Calu3 (cell line): Measurements from ENCODE around the gene P2RX2. TPM values are rescaled to one million over a fixed set of nuclear protein-coding genes. Genes with fewer than 3 reads are reported as not detected.

Experiments
- BruUV-seq: library from RNA; stranded (reverse); fragments of 400-500 nt; replicated peaks from 2 replicates; lab custom pipeline; 2021; lab: Mats Ljungman, UMichigan
- CTCF ChIA-PET: fragments of 300-600 bp; sonication (Branson Sonifier 250); formaldehyde crosslinking; loops from one replicate; lab custom pipeline; 2022; ENCODE audit warnings: antibody characterized with exemption; lab: Charles Lee
- DNase-seq: peaks from one replicate; pipeline ENCODE4 v3.0.0; 2022
- H3K27ac Mint-ChIP-seq: one replicate; pipeline ENCODE4 v1.8.0; 2022; ENCODE audit warnings: mixed read lengths; ENCODE audit not compliant: unreplicated experiment
- H3K27me3 Mint-ChIP-seq: one replicate; pipeline ENCODE4 v1.8.0; 2022; ENCODE audit warnings: mixed read lengths; ENCODE audit not compliant: unreplicated experiment
- H3K36me3 Mint-ChIP-seq: one replicate; pipeline ENCODE4 v1.8.0; 2022; ENCODE audit warnings: mild to moderate bottlenecking, moderate library complexity, mixed read lengths; ENCODE audit not compliant: insufficient read depth, unreplicated experiment
- H3K4me1 Mint-ChIP-seq: one replicate; pipeline ENCODE4 v1.8.0; 2022; ENCODE audit warnings: mild to moderate bottlenecking, low read depth, mixed read lengths; ENCODE audit not compliant: unreplicated experiment
- H3K4me3 Mint-ChIP-seq: one replicate; pipeline ENCODE4 v1.8.0; 2022; ENCODE audit warnings: mild to moderate bottlenecking, low read depth, moderate library complexity, mixed read lengths; ENCODE audit not compliant: unreplicated experiment
- H3K9me3 Mint-ChIP-seq: one replicate; pipeline ENCODE4 v1.8.0; 2022; ENCODE audit warnings: low read depth, mixed read lengths; ENCODE audit not compliant: unreplicated experiment
- CTCF ChIP-seq: fragments of 200-600 bp; IDR thresholded peaks from one replicate; pipeline ENCODE4 v1.8.0; 2022; ENCODE audit warnings: antibody characterized with exemption; ENCODE audit not compliant: unreplicated experiment
- intact Hi-C: fragments of 100-400 bp; cut with micrococcal nuclease; formaldehyde crosslinking; loops from one replicate; pipeline ENCODE4 v1.10.0; 2022; ENCODE audit not compliant: unreplicated experiment
- total RNA-seq: library from RNA; stranded (reverse); gene quantifications from 2 replicates; pipeline ENCODE4 v1.2.3, GENCODE V29; 2022

The P2RX2 gene
- total RNA-seq, 1 experiment from 2014 or later = not detected

GRCh38 chr12:132624186-132624855 lies 5.7 kb downstream of the P2RX2 start:
- Mint-ChIP-seq H3K27me3 (no peaks in the 10 kb centered on the region), H3K27ac (no peak overlapping the region), H3K4me1 (peaks cover 19% of the 10 kb centered on the region), H3K4me3 (no peak overlapping the region), H3K9me3 (no peaks in the 10 kb centered on the region), H3K36me3 (peaks cover 45% of the 10 kb centered on the region)
- intact Hi-C loops = no loop called here
- CTCF ChIA-PET = no interaction called here
- no peak for DNase-seq
- TF ChIP-seq CTCF = no peak
- TSS peak; percentile 19 for BruUV-seq

- CTCF ChIA-PET = no interaction called here
- no peak for TF ChIP-seq CTCF
- Mint-ChIP-seq H3K27me3 (no peaks in the 10 kb centered on the region), H3K36me3 (peaks cover 49% of the 10 kb centered on the region), H3K4me1 (peaks cover 19% of the 10 kb centered on the region), H3K9me3 (no peaks in the 10 kb centered on the region), H3K4me3 (no peak overlapping the region), H3K27ac (no peak overlapping the region)
- BruUV-seq = no TSS peak
- DNase-seq = no peak
- intact Hi-C loops = no loop called here
These were observed 6.5 kb downstream of the P2RX2 start for GRCh38 chr12:132624910-132625630.

- intact Hi-C loops = no loop called here
- H3K4me3 Mint-ChIP-seq = no peak overlapping the region
- peaks cover 19% of the 10 kb centered on the region for H3K4me1 Mint-ChIP-seq
- no peaks in the 10 kb centered on the region for H3K9me3 Mint-ChIP-seq
- no peak overlapping the region for H3K27ac Mint-ChIP-seq
- H3K36me3 Mint-ChIP-seq = peaks cover 48% of the 10 kb centered on the region
- CTCF ChIA-PET = interaction anchor here (0.5 kb wide), 1 partner anchor 238 kb away, joined by 3 read pairs; no protein-coding TSS in a partner anchor
- DNase-seq = no peak
- no peaks in the 10 kb centered on the region for H3K27me3 Mint-ChIP-seq
- BruUV-seq = no TSS peak
- no peak for TF ChIP-seq CTCF
These were observed 7.3 kb downstream of the P2RX2 start for GRCh38 chr12:132625731-132626430.

GRCh38 chr12:132629330-132629729 lies 10.8 kb downstream of the P2RX2 start:
- no peak for TF ChIP-seq CTCF
- intact Hi-C loops = no loop called here
- H3K27me3 Mint-ChIP-seq = no peaks in the 10 kb centered on the region
- peaks cover 43% of the 10 kb centered on the region for H3K36me3 Mint-ChIP-seq
- CTCF ChIA-PET = interaction anchor here (0.6 to 1.1 kb wide), 2 partner anchors 10 to 360 kb away, joined by 3 to 4 read pairs; no protein-coding TSS in a partner anchor
- H3K27ac Mint-ChIP-seq = no peak overlapping the region
- no TSS peak for BruUV-seq
- no peaks in the 10 kb centered on the region for H3K4me1 Mint-ChIP-seq
- DNase-seq = no peak
- H3K4me3 Mint-ChIP-seq = no peak overlapping the region
- H3K9me3 Mint-ChIP-seq = no peaks in the 10 kb centered on the region
